ENCODE data around the gene CCDC12.

DNA sequence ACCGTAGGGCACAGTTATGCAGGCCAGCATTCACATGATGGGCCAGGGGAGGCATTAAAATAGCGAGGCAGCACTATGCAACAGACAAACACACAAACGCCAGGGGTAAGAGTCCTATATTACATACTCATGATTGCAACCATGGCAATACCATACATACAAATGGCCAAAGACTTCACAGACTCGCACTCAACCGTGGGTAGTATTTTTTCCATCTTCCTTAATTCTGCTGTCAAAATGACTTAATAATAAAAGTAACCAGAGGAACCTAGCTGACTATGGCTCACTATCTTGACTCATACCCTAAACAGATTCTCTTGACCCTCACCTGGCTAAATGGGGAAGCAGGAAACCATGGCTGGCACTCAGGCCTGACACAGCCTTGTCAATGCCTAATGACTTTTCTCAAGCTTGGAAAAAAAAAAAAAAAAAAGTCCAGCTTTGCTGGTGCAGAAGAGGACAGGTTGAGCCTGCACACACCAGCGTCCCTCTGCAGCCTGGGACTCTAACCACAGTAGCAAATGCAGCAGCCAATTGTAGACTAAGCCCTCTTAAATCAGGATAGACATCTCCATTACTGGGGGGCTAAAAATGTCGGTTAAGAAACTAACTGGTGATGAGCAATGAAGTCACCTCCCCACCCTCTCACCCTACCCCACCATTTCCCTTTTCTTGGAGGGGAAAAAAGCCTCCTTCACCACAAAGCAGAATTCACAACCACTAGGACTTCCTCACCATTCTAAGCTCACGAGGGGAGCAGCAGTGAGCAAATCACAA, 23.1 kb downstream of the CCDC12 start:
- TF ChIP-seq, protein P1, sequence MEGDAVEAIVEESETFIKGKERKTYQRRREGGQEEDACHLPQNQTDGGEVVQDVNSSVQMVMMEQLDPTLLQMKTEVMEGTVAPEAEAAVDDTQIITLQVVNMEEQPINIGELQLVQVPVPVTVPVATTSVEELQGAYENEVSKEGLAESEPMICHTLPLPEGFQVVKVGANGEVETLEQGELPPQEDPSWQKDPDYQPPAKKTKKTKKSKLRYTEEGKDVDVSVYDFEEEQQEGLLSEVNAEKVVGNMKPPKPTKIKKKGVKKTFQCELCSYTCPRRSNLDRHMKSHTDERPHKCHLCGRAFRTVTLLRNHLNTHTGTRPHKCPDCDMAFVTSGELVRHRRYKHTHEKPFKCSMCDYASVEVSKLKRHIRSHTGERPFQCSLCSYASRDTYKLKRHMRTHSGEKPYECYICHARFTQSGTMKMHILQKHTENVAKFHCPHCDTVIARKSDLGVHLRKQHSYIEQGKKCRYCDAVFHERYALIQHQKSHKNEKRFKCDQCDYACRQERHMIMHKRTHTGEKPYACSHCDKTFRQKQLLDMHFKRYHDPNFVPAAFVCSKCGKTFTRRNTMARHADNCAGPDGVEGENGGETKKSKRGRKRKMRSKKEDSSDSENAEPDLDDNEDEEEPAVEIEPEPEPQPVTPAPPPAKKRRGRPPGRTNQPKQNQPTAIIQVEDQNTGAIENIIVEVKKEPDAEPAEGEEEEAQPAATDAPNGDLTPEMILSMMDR (IDR thresholded peaks at IDR 0.05), result no peak
- TF ChIP-seq POLR2A (IDR thresholded peaks at IDR 0.05), result no peak
